Erythroblast (primary cell): ENCODE data around the gene SMARCAL1.

Experiments
- GATA1 ChIP-seq: IDR thresholded peaks from 2 replicates; pipeline ENCODE4 v1.6.1; 2011; ENCODE audit warnings: low read depth, mild to moderate bottlenecking, control low read depth, low read length, moderate library complexity
- POLR2A ChIP-seq: IDR thresholded peaks from 2 replicates; pipeline ENCODE4 v1.6.1; 2011; ENCODE audit warnings: mild to moderate bottlenecking, low read length

DNA sequence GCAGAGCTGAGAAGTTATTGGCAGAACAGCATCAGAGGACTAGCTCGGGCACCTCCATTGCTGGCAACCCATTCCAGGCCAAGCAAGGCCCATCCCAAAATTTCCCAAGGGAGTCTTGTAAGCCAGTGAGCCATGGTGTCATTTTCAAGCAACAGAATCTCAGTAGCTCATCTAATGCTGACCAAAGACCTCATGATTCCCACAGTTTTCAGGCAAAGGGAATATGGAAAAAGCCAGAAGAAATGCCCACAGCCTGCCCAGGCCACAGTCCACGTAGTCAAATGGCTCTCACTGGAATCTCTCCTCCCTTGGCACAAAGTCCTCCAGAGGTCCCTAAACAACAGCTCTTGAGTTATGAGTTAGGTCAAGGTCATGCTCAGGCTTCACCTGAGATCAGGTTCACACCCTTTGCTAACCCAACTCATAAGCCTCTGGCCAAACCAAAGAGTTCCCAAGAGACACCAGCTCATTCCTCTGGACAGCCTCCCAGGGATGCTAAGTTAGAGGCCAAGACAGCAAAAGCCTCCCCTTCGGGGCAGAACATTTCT is 2.6 kb downstream of the SMARCAL1 start:
- TF ChIP-seq POLR2A (no peak), GATA1 (no peak)
